Posterior vena cava (tissue), 2 donors: ENCODE results near the gene RGR. TPM values are rescaled to one million over a fixed set of nuclear protein-coding genes. Genes with fewer than 3 reads are reported as not detected.

Experiments
- DNase-seq: peaks from one replicate; pipeline ENCODE4 v3.0.0-alpha.2; 2020; ENCODE audit warnings: low spot score
- intact Hi-C, 2 donors: fragments of 100-400 bp; cut with DNase I; formaldehyde crosslinking; loops; one replicate each; pipeline versions ENCODE4 v1.14.1 to v1.14.2; 2022 to 2023
- long read RNA-seq, 2 donors: library from polyadenylated mRNA; unstranded; transcript quantifications; one replicate each; pipeline ENCODE4 v2.0.0, GENCODE V29; 2020 to 2021
- total RNA-seq, 2 donors: library from RNA; stranded (reverse); fragmentation: NEBNext Ultra II Directional; extraction: Animal tissue kit (Norgen Biotek cat#: 25700); gene quantifications; one replicate each; pipeline ENCODE4 v1.2.1, GENCODE V29; 2021
- donor health status: DM: yes; HTN: yes; CAD: no.
- donor health status: DM: yes; HTN: yes; CAD: no.

Gene RGR
- under 1 TPM in 1 of 2 donors, not detected in 1; 0.38 TPM for total RNA-seq
- long read RNA-seq, donor 1, result 0 reads
- long read RNA-seq, donor 2, result 0 reads

- intact Hi-C loops, result no loop called here
Measured at GRCh38 chr10:84244651-84245270, at the start of gene RGR. Gene RGR, plus strand, starts transcription at chr10:84245053. Its CDS starts 38 bp downstream, at chr10:84245091.

GRCh38 chr10:84196083-84196482, 48.8 kb upstream of the RGR start:
- intact Hi-C loops, result loop anchor here in 1 of 2 donors (10.0 kb wide), 2 partner anchors 391 to 471 kb away; no protein-coding TSS in a partner anchor

More at GRCh38 chr10:84244651-84245270, at the start of gene RGR:
- DNase-seq, result no peak

GRCh38 chr10:84196941-84197340, 47.9 kb upstream of the RGR start:
- intact Hi-C loops, result loop anchor here in 1 of 2 donors (10.0 kb wide), 2 partner anchors 392 to 472 kb away; no protein-coding TSS in a partner anchor
- DNase-seq, result peak; percentile 52

More at GRCh38 chr10:84196083-84196482, 48.8 kb upstream of the RGR start:
- no peak for DNase-seq

GRCh38 chr10:84197643-84198042, 47.2 kb upstream of the RGR start:
- peak; percentile 47 for DNase-seq
- intact Hi-C loops, result loop anchor here in 1 of 2 donors (10.0 kb wide), 2 partner anchors 393 to 473 kb away; no protein-coding TSS in a partner anchor

GRCh38 chr10:84198206-84198915, 46.5 kb upstream of the RGR start:
- DNase-seq, result peak; percentile 53
- intact Hi-C loops, result loop anchor here in 1 of 2 donors (10.0 kb wide), 2 partner anchors 394 to 474 kb away; no protein-coding TSS in a partner anchor

- intact Hi-C loops, result no loop called here
- peak; percentile 57 for DNase-seq
Measured at GRCh38 chr10:84200537-84201243, 44.2 kb upstream of the RGR start.

GRCh38 chr10:84201244-84201606, 43.6 kb upstream of the RGR start:
- intact Hi-C loops, result no loop called here
- DNase-seq, result no peak

GRCh38 chr10:84201682-84202081, 43.2 kb upstream of the RGR start:
- intact Hi-C loops, result no loop called here
- peak; percentile 53 for DNase-seq

- intact Hi-C loops, result no loop called here
- peak; percentile 74 for DNase-seq
Measured at GRCh38 chr10:84202349-84202748, 42.5 kb upstream of the RGR start.

- peak; percentile 52 for DNase-seq
Measured at GRCh38 chr10:84204122-84204521, 40.7 kb upstream of the RGR start.

GRCh38 chr10:84204610-84205009, 40.2 kb upstream of the RGR start:
- DNase-seq, result no peak
- intact Hi-C loops, result no loop called here

More at GRCh38 chr10:84204122-84204521, 40.7 kb upstream of the RGR start:
- intact Hi-C loops, result no loop called here

GRCh38 chr10:84205049-84205852, 39.6 kb upstream of the RGR start:
- peak; percentile 82 for DNase-seq
- intact Hi-C loops, result no loop called here

GRCh38 chr10:84205853-84206525, 38.9 kb upstream of the RGR start:
- intact Hi-C loops, result no loop called here
- peak; percentile 54 for DNase-seq

GRCh38 chr10:84208023-84208422, 36.8 kb upstream of the RGR start:
- DNase-seq, result no peak
- intact Hi-C loops, result no loop called here

- DNase-seq, result no peak
- intact Hi-C loops, result no loop called here
Measured at GRCh38 chr10:84211566-84211965, 33.3 kb upstream of the RGR start.

GRCh38 chr10:84212014-84212413, 32.8 kb upstream of the RGR start:
- intact Hi-C loops, result no loop called here
- no peak for DNase-seq

GRCh38 chr10:84213076-84213475, 31.8 kb upstream of the RGR start:
- DNase-seq, result no peak
- intact Hi-C loops, result no loop called here

- intact Hi-C loops, result no loop called here
- DNase-seq, result peak; percentile 68
Measured at GRCh38 chr10:84214046-84214572, 30.7 kb upstream of the RGR start.
